Rectal smooth muscle tissue (tissue), 1 donor: Measurements from ENCODE around the gene SORD.
"Not testable (repeated sequence)": the region's sequence is repeated elsewhere in the genome, so short reads cannot be mapped to it uniquely, and the experiment has no call there.

Source experiments
- H3K27ac ChIP-seq: one replicate; pipeline ENCODE4 v1.7.0; 2013; ENCODE audit warnings: low read depth, low read length, inconsistent platforms
- H3K27me3 ChIP-seq: one replicate; pipeline ENCODE4 v1.7.0; 2013; ENCODE audit warnings: low read length; ENCODE audit not compliant: control insufficient read depth, insufficient read depth
- H3K36me3 ChIP-seq: one replicate; pipeline ENCODE4 v1.7.0; 2013; ENCODE audit warnings: low read length; ENCODE audit not compliant: control insufficient read depth, insufficient read depth
- H3K4me1 ChIP-seq: one replicate; pipeline ENCODE4 v1.7.0; 2013; ENCODE audit warnings: low read length; ENCODE audit not compliant: control insufficient read depth, insufficient read depth
- H3K4me3 ChIP-seq: one replicate; pipeline ENCODE4 v1.7.0; 2013; ENCODE audit warnings: low read length
- H3K9ac ChIP-seq: one replicate; pipeline ENCODE4 v1.7.0; 2013; ENCODE audit warnings: low read length

The SORD gene

DNA sequence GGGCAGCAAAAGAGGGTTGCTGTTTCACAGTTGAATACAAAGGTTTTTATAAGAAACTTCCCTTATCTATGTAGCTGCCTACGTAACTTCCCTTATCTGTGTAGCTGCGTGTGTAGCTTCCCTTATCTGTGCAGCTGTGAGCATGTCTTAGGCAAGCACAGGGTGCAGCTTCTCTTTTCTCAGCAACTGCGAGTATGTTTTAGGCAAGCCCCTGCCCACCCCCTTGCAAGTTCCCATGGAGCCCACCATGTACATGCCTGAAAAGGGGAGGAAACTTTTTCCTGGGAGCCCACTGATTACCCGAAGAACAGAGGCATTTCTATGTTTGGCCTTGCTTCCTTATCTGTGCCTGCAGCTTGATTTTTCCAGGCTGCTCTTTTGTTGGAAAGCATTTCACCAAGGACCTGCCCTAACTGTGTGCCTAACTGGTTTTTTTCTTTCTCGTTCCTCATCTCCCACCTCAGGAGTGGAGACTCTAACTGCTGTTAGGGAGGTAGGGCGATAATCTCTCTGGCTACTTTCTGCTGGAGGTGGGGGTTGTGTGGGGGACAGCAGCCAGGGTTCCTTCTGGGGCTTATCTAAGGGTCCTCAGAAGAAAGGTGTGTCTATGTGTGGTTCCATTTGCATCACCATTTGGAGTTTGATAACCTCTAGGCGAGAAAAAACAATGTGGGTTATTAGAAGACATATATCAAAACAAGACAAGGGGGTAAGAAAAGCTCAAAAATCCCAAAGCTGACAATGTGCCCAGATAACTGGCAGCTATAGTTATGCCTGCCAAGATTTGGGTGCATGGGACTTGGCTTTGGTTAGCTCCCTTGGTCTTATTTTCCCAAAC is 26.0 kb downstream of the SORD start:
- Histone ChIP-seq H3K9ac (no peak overlapping the region), H3K27ac (no peak overlapping the region), H3K4me3 (no peak overlapping the region), H3K4me1 (no peaks in the 10 kb centered on the region), H3K27me3 (no peaks in the 10 kb centered on the region), H3K36me3 (no peaks in the 10 kb centered on the region)

DNA sequence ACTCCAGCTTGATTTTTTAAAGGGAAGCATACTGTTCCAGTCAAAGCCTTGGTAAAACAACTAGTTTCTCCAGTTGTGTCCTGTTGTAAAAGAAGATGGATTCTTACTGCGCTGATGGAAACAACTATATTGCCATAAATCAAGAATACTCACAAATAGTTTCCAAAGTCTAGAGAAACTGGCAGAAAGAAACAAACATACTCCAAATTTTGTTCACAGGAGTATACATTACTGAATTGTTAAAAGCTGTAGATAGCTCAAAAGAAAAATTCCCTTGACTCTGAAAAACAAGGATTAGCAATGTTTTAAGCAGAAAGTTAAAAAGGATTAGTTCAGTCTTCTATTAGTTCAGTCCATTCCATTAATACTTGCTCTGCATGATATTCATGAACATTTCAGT is 27.6 kb downstream of the SORD start:
- Histone ChIP-seq H3K4me1 (no peaks in the 10 kb centered on the region), H3K27ac (no peak overlapping the region), H3K9ac (no peak overlapping the region), H3K36me3 (no peaks in the 10 kb centered on the region), H3K4me3 (no peak overlapping the region), H3K27me3 (no peaks in the 10 kb centered on the region)

DNA sequence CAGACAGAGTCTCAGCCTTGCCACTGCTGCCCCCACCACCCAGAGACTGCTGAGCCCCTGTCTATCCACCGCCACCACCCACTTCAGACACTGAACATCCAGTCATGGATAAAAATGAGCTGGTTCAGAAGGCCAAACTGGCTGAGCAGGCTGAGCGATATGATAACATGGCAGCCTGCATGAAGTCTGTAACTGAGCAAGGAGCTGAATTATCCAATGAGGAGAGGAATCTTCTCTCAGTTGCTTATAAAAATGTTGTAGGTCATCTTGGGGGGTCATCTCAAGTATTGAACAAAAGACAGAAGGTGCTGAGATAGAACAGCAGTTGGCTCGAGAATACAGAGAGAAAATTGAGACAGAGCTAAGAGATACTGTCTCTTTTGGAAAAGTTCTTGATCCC is 29.7 kb downstream of the SORD start:
- not testable (repeated sequence) for H3K4me3 ChIP-seq, H3K27me3 ChIP-seq, H3K36me3 ChIP-seq, H3K27ac ChIP-seq, H3K4me1 ChIP-seq, H3K9ac ChIP-seq

DNA sequence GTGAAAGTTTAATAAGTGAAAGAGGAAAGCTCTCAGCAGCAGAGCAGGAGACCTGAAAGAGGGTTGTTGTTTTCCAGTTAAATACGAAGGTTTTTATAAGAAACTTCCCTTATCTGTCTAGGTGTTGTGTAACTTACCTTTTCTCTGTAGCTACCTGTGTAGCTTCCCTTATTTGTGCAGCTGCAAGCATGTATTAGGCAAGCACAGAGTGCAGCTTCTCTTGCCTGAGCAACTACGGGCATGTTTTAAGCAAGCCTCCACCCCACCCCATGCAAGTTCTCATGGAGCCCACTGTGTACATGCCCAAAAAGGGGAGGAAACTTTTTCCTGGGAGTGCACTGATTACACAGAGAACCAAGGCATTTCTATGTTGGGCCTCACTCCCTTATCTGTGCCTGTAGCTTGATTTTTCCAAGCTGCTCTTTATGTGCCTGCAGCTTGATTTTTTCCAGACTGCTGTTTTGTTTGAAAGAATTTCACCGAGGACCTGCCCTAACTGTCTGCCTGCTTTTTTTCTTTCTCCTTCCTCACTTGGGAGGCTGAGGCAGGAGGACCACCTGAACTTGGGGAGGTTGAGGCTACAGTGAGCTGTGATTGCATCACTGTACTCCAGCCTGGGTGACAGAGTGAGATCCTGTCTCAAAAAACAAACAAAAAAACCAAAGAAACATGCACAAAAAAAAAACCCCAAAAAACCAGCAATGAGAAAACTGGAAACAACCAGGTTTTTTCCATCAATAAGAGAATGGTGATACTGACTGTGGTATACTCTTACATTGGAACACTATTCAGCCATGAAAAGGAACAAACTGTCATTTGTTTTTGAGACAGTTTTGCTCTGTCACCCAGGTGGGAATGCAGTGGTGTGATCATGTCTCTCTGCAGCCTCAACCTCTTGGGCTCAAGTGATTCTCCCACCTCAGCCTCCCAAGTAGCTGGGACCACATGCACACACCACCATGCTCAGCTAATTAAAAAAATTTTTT is 36.0 kb downstream of the SORD start:
- H3K36me3 ChIP-seq, H3K4me3 ChIP-seq, H3K9ac ChIP-seq, H3K27ac ChIP-seq, H3K27me3 ChIP-seq, H3K4me1 ChIP-seq: not testable (repeated sequence)

DNA sequence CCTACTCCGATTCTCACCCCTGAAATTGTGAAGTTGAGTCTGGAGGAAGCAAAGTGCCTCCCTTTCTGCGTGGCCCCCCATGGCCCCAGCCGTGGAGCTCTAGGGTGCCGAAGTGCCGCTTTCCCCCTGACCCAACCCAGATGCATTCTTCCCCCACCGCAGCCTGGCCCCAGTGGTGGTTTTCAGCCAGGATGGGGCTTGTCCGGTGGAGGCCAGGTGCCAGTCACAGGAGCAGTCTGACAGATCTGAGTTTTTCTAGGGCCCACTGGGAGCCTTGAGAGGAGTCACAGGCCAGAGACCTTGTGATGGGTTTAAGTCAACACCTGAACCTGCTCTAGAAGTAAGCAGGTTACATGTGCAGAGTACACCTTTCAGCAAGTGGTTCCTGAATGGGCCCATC is 39.3 kb downstream of the SORD start:
- not testable (repeated sequence) for H3K27ac ChIP-seq, H3K27me3 ChIP-seq, H3K36me3 ChIP-seq, H3K4me3 ChIP-seq, H3K9ac ChIP-seq, H3K4me1 ChIP-seq

DNA sequence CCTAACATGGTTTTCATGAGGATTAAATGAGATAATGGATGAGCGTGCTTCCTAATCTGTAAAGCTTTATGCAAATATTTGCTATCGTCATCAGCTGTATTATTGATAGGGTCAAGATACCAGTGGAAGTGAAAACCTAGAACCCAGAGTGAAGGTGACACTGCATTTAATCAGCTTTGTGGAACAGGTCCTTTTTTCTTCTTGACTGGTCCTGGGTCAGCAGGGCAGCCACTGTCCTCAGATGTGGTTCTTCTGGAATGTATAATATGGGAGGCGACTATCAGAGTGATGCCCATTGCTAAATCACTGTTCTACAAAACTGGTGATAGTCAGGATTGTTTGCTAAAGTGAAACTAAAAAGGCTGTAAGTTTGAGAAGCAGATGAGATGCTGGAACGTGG is 41.4 kb downstream of the SORD start:
- Histone ChIP-seq H3K36me3 (no peaks in the 10 kb centered on the region), H3K27ac (no peak overlapping the region), H3K27me3 (no peaks in the 10 kb centered on the region), H3K4me3 (no peak overlapping the region), H3K4me1 (no peaks in the 10 kb centered on the region), H3K9ac (no peak overlapping the region)

DNA sequence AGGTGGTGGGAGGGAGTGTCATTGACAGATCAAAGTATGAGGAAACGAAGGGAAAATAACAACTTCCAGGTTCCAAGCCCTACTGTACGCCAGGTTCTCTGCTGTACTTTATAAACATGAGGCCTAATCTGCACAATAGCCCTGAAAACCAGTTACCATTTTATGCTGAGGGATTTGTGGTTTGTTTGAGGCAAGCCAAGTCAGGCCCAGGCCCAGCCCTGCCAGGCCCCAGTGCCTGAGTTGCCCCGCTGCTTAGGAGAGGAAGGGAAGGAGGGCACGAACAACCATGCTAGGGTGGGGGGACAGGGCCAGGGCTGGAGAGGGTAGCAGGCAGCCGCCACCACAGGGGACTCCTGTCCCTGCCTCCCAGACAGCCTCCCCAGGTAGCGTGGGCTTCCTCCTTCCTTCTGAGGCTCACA is 47.0 kb downstream of the SORD start:
- not testable (repeated sequence) for H3K9ac ChIP-seq

DNA sequence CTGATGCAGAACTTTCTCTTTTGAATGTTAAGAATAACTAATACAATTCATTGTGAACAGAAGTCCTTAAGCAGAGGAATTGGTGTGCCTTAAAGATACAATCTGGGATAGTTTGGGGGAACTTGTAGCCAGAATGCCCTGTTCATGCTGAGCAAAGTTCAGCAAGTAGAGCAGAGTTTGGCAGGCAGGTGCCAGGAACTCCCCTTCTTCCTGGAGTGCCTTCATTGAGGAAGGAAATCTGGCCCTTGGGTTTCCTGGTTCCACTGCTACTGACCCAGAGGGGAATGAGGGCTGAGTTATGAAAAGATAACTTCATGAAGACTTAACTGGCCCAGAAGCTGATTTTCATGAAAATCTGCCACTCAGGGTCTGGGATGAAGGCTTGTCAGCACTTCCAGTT is 50.6 kb downstream of the SORD start:
- not testable (repeated sequence) for H3K27ac ChIP-seq, H3K27me3 ChIP-seq, H3K9ac ChIP-seq, H3K36me3 ChIP-seq, H3K4me3 ChIP-seq, H3K4me1 ChIP-seq

More for the DNA sequence above, 47.0 kb downstream of the SORD start:
- not testable (repeated sequence) for H3K27ac ChIP-seq, H3K4me3 ChIP-seq, H3K27me3 ChIP-seq, H3K4me1 ChIP-seq, H3K36me3 ChIP-seq

DNA sequence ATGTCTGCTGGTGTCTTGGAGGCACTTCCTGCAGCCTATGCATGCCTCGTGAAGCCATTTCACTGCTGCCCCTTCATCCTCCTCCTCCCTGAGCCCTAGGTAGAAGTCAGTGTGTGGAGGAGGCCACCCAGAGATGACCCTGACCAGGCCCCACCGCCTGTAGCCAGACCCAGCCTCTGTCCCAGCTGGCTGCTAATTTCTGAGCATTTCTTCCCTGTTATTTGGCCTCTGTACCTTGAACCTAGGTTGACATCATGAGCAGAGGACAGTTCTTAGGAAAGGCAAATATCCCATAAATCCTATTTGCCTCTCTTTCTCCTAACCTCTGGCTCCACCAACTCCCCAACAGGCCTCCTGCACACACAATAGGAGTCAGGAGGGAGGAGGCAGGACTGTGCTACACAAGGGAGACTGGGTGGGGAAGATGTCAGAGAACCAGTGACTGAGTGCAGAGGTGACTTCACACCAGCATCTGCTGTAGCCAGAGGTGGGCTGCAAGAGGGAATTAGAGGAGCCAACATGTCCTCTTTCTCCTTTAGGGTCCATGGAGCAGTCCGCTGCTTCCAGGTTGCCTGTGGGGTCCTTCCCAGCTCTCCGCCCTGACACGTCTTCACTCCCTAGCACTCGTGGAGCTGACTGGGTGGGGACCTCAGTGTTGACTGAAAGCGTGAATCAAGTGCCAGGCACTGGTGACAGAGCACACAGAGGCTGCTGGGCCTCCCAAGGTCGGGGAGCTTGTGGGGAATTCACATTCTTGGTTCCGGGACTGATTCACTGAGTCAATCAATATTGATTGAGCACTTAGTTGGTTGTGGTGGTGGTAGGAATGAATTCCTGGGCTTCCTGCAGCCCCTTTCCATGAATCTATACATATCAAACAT is 52.7 kb downstream of the SORD start:
- H3K27ac ChIP-seq, H3K27me3 ChIP-seq, H3K4me1 ChIP-seq, H3K9ac ChIP-seq, H3K36me3 ChIP-seq, H3K4me3 ChIP-seq: not testable (repeated sequence)

DNA sequence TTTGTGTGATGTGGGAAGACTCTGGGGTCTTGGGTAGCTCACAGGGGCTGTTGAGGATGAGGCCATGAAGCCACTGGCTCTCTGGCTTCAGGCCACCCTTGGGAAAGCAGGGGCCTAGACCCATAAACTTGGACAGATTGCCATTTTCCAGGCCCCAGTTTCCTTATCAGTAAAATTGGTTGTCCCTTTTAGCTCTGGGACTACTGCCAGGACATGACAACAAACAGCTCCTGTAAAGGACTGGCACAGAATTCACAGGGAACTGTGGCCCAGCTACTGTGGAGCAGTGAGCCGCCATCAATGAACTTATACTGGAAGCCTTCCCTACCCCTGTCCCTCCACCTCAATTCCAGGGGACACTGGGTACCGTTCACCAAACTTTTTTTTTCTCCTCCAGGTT is 54.4 kb downstream of the SORD start:
- H3K9ac ChIP-seq, H3K27ac ChIP-seq, H3K27me3 ChIP-seq, H3K4me3 ChIP-seq, H3K4me1 ChIP-seq, H3K36me3 ChIP-seq: not testable (repeated sequence)

DNA sequence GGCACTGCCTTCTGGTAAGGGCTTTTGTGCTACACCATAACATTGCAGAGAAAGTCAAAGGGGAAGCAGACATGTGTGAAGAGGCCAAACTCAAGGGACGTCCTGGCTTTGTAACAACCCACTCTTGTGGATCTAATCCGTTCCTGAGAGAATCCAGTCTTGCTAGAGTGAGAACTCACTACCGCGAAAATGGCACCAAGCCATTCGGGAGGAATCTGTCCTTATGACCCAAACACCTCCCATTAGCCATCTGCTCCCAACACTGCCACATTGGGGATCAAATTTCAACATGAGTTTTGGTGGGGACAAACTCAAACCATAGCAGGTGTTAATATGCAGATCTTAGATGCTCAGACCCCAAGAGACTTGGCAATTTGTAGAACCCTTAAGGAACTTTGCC is 56.2 kb downstream of the SORD start:
- H3K36me3 ChIP-seq, H3K4me1 ChIP-seq, H3K9ac ChIP-seq, H3K27me3 ChIP-seq, H3K4me3 ChIP-seq, H3K27ac ChIP-seq: not testable (repeated sequence)

DNA sequence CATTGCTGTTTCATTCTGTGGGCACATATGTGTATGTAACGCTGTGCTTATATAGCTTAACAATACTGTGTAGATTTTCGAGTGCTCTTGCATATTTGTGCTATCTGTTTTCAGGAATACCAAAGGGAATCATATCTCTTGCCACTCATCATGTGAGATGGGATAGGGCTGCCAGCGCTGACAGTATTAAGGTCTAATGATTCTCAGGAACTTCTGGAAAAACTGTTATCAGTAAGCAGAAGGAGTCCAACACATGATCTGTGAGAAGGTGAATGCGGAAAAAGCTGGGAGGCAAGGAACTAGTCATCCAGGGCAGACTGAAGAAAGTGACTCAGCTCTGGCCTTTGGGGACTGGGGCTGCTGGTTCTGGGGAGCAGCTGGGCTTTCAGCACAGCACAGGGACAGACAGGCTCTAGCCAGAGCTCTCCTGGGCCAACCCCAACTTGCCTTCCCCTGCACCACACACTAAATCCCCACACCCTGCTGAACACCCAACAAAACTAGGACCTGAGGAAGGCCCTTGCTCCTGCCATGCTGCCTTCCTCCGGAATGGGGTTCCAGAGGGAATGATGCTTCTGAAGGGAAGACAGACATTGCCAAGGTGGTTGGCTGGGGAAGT is 56.7 kb downstream of the SORD start:
- not testable (repeated sequence) for H3K27ac ChIP-seq, H3K4me1 ChIP-seq, H3K9ac ChIP-seq, H3K27me3 ChIP-seq, H3K36me3 ChIP-seq, H3K4me3 ChIP-seq
